OCI-LY1 (cell line): ENCODE data around the gene PLCB4.

Source experiments
- H2AFZ ChIP-seq: fragments of 200-600 bp; sonication (generic), shearing (Covaris generic); 2 replicates; pipeline ENCODE4 v1.6.0; 2014; ENCODE audit warnings: antibody characterized with exemption, mild to moderate bottlenecking, low read length
- H3F3A ChIP-seq: fragments of 200-600 bp; sonication (generic), shearing (Covaris generic); 2 replicates; pipeline ENCODE4 v1.6.0; 2014; ENCODE audit warnings: mild to moderate bottlenecking, antibody characterized with exemption, low read length, moderate library complexity; ENCODE audit not compliant: insufficient read depth
- H3K27ac ChIP-seq: fragments of 200-600 bp; sonication (generic); 2 replicates; pipeline ENCODE4 v1.5.1; 2014; ENCODE audit warnings: low read length, mixed run types, mild to moderate bottlenecking, low read depth; ENCODE audit not compliant: poor library complexity, severe bottlenecking
- H3K27me3 ChIP-seq: fragments of 200-600 bp; sonication (generic); 2 replicates; pipeline ENCODE4 v1.6.0; 2014; ENCODE audit warnings: antibody characterized with exemption, mild to moderate bottlenecking, low read length, moderate library complexity; ENCODE audit not compliant: insufficient read depth
- H3K36me3 ChIP-seq: fragments of 200-600 bp; sonication (generic); 2 replicates; pipeline ENCODE4 v1.6.1; 2014; ENCODE audit warnings: mild to moderate bottlenecking, antibody characterized with exemption, low read length, moderate library complexity, mixed read lengths; ENCODE audit not compliant: insufficient read depth
- H3K4me1 ChIP-seq: fragments of 200-600 bp; sonication (generic); 2 replicates; pipeline ENCODE4 v1.5.1; 2014; ENCODE audit warnings: mild to moderate bottlenecking, low read length, moderate library complexity; ENCODE audit not compliant: insufficient read depth, severe bottlenecking
- H3K4me2 ChIP-seq: fragments of 200-600 bp; sonication (generic), shearing (Covaris generic); 2 replicates; pipeline ENCODE4 v1.6.1; 2014; ENCODE audit warnings: low read length
- H3K4me3 ChIP-seq: fragments of 200-600 bp; sonication (generic); 2 replicates; pipeline ENCODE4 v1.5.1; 2014; ENCODE audit warnings: low read length, low read depth, mild to moderate bottlenecking, mixed read lengths; ENCODE audit not compliant: poor library complexity, severe bottlenecking
- H3K79me2 ChIP-seq: fragments of 200-600 bp; shearing (Covaris generic); 2 replicates; pipeline ENCODE4 v1.6.1; 2016; ENCODE audit warnings: mixed run types, low read length, mixed read lengths; ENCODE audit not compliant: insufficient read depth
- H3K9ac ChIP-seq: fragments of 200-600 bp; sonication (generic), shearing (Covaris generic); 2 replicates; pipeline ENCODE4 v1.6.1; 2014; ENCODE audit warnings: mild to moderate bottlenecking, low read length, mixed read lengths
- H3K9me2 ChIP-seq: fragments of 200-600 bp; sonication (generic), shearing (Covaris generic); 2 replicates; pipeline ENCODE4 v1.6.1; 2014; ENCODE audit warnings: low read depth, mild to moderate bottlenecking, low read length, mixed read lengths
- H3K9me3 ChIP-seq: fragments of 200-600 bp; shearing (Covaris generic); 2 replicates; pipeline ENCODE4 v1.6.1; 2014; ENCODE audit warnings: low read length, mixed read lengths
- H4K20me1 ChIP-seq: fragments of 200-600 bp; sonication (generic), shearing (Covaris generic); 2 replicates; pipeline ENCODE4 v1.6.0; 2016; ENCODE audit warnings: mild to moderate bottlenecking, low read length; ENCODE audit not compliant: insufficient read depth
- CTCF ChIP-seq: fragments of 200-600 bp; sonication (generic), shearing (Covaris generic); IDR thresholded peaks from 2 replicates; pipeline ENCODE4 v1.5.1; 2017; ENCODE audit warnings: mild to moderate bottlenecking, antibody characterized with exemption, low read length, moderate library complexity, mixed read lengths
- EZH2 ChIP-seq: fragments of 200-600 bp; sonication (generic), shearing (Covaris generic); IDR thresholded peaks from 2 replicates; pipeline ENCODE4 v1.8.0; 2017; ENCODE audit warnings: borderline replicate concordance, mixed run types, mild to moderate bottlenecking, antibody characterized with exemption, low read length, moderate library complexity, mixed read lengths

PLCB4 gene

GRCh38 chr20:9035126-9035525, 33.8 kb upstream of the PLCB4 start:
- Histone ChIP-seq H3F3A (no peaks in the 10 kb centered on the region), H3K36me3 (no peaks in the 10 kb centered on the region), H3K9me3 (no peaks in the 10 kb centered on the region), H3K9me2 (no peaks in the 10 kb centered on the region), H3K4me2 (no peak overlapping the region), H3K27ac (no peak overlapping the region), H2AFZ (no peak overlapping the region), H3K79me2 (no peaks in the 10 kb centered on the region), H3K9ac (no peak overlapping the region), H3K4me1 (no peaks in the 10 kb centered on the region), H4K20me1 (no peaks in the 10 kb centered on the region), H3K27me3 (no peaks in the 10 kb centered on the region), H3K4me3 (no peak overlapping the region)
- TF ChIP-seq EZH2 (no peak), CTCF (no peak)

GRCh38 chr20:9036593-9036992, 32.3 kb upstream of the PLCB4 start:
- Histone ChIP-seq H3K79me2 (no peaks in the 10 kb centered on the region), H3K36me3 (no peaks in the 10 kb centered on the region), H4K20me1 (no peaks in the 10 kb centered on the region), H3K27me3 (no peaks in the 10 kb centered on the region), H3K27ac (no peak overlapping the region), H3K9me2 (no peaks in the 10 kb centered on the region), H3K9ac (no peak overlapping the region), H3K9me3 (no peaks in the 10 kb centered on the region), H3F3A (no peaks in the 10 kb centered on the region), H3K4me2 (no peak overlapping the region), H3K4me1 (no peaks in the 10 kb centered on the region), H2AFZ (no peak overlapping the region), H3K4me3 (no peak overlapping the region)
- TF ChIP-seq CTCF (no peak), EZH2 (no peak)

- H3K9me3 ChIP-seq: no peaks in the 10 kb centered on the region
- no peak overlapping the region for H3K9ac ChIP-seq
- H3K79me2 ChIP-seq: no peaks in the 10 kb centered on the region
- no peak overlapping the region for H3K27ac ChIP-seq
- no peaks in the 10 kb centered on the region for H3K9me2 ChIP-seq
- H2AFZ ChIP-seq: no peak overlapping the region
- H3F3A ChIP-seq: no peaks in the 10 kb centered on the region
- TF ChIP-seq CTCF: no peak
- no peak for TF ChIP-seq EZH2
- no peaks in the 10 kb centered on the region for H4K20me1 ChIP-seq
- H3K36me3 ChIP-seq: no peaks in the 10 kb centered on the region
- H3K27me3 ChIP-seq: no peaks in the 10 kb centered on the region
- no peaks in the 10 kb centered on the region for H3K4me1 ChIP-seq
- no peak overlapping the region for H3K4me2 ChIP-seq
- H3K4me3 ChIP-seq: no peak overlapping the region
These were observed 29.9 kb upstream of the PLCB4 start for GRCh38 chr20:9038791-9039535.
